Neutrophil (primary cell): ENCODE results near the gene LCE6A.

Source experiments
- H3K27ac ChIP-seq: fragments of 200-600 bp; sonication (generic); 2 replicates; pipeline ENCODE4 v1.5.1; 2016; ENCODE audit warnings: mild to moderate bottlenecking, moderate library complexity
- H3K27me3 ChIP-seq: fragments of 200-600 bp; sonication (generic); 2 replicates; pipeline ENCODE4 v1.6.0; 2016; ENCODE audit warnings: mild to moderate bottlenecking
- H3K36me3 ChIP-seq: fragments of 200-600 bp; sonication (generic); 2 replicates; pipeline ENCODE4 v1.5.1; 2017
- H3K4me1 ChIP-seq, 2 experiments: fragments of 200-600 bp in 1 of 2; sonication (generic) in 1 of 2; 1 replicate in 1 of 2; 2 replicates in 1 of 2; pipeline versions ENCODE4 v1.5.1 to v1.6.1; 2013 to 2016; ENCODE audit warnings: low read depth in 1 of 2, low read length in 1 of 2, mild to moderate bottlenecking in 1 of 2, moderate library complexity in 1 of 2; ENCODE audit not compliant: control insufficient read depth in 1 of 2, insufficient read depth in 1 of 2
- H3K4me3 ChIP-seq, 2 experiments: fragments of 200-600 bp in 1 of 2; sonication (generic) in 1 of 2; 1 replicate in 1 of 2; 2 replicates in 1 of 2; pipeline ENCODE4 v1.5.1; 2013 to 2016; ENCODE audit warnings: low read depth in 1 of 2, low read length in 1 of 2, mild to moderate bottlenecking in 1 of 2, moderate library complexity in 1 of 2
- H3K9me3 ChIP-seq: fragments of 200-600 bp; sonication (generic); 2 replicates; pipeline ENCODE4 v1.5.1; 2016
- CTCF ChIP-seq: fragments of 200-600 bp; sonication (generic); IDR thresholded peaks from 2 replicates; pipeline ENCODE4 v1.5.1; 2016; ENCODE audit warnings: antibody characterized with exemption

The LCE6A gene

GRCh38 chr1:152855661-152856060 lies 13.0 kb downstream of the LCE6A start:
- no peak for TF ChIP-seq CTCF
- no peak overlapping the region for H3K4me3 ChIP-seq
- H3K4me1 ChIP-seq: no peaks in the 10 kb centered on the region
- H3K9me3 ChIP-seq: no peaks in the 10 kb centered on the region
- H3K27ac ChIP-seq: no peak overlapping the region
- H3K36me3 ChIP-seq: no peaks in the 10 kb centered on the region
- H3K27me3 ChIP-seq: peaks cover 5% of the 10 kb centered on the region

- no peak overlapping the region for H3K4me3 ChIP-seq
- no peaks in the 10 kb centered on the region for H3K4me1 ChIP-seq
- no peaks in the 10 kb centered on the region for H3K9me3 ChIP-seq
- H3K36me3 ChIP-seq: no peaks in the 10 kb centered on the region
- TF ChIP-seq CTCF: no peak
- H3K27me3 ChIP-seq: peaks cover 14% of the 10 kb centered on the region
- no peak overlapping the region for H3K27ac ChIP-seq
Measured at GRCh38 chr1:152858062-152858461, 15.4 kb downstream of the LCE6A start.

GRCh38 chr1:152859696-152860095 lies 17.0 kb downstream of the LCE6A start, which contains the start of gene LCE7A:
LCE7A (plus strand) TSS chr1:152859996; CDS start chr1:152860698, 702 bp downstream.
- Histone ChIP-seq H3K27ac (no peak within 1 kb of the TSS), H3K27me3 (peaks cover 25% of the 10 kb centered on the region), H3K4me1 (no peaks in the 10 kb centered on the region), H3K4me3 (no peak within 1 kb of the TSS), H3K9me3 (no peaks in the 10 kb centered on the region), H3K36me3 (no peaks in the 10 kb centered on the region)
- TF ChIP-seq CTCF: no peak

GRCh38 chr1:152860129-152860528 lies 17.5 kb downstream of the LCE6A start:
- no peak overlapping the region for H3K4me3 ChIP-seq
- H3K27ac ChIP-seq: no peak overlapping the region
- H3K4me1 ChIP-seq: no peaks in the 10 kb centered on the region
- no peaks in the 10 kb centered on the region for H3K36me3 ChIP-seq
- peaks cover 27% of the 10 kb centered on the region for H3K27me3 ChIP-seq
- no peaks in the 10 kb centered on the region for H3K9me3 ChIP-seq
- TF ChIP-seq CTCF: no peak

GRCh38 chr1:152861374-152861773 lies 18.7 kb downstream of the LCE6A start:
- Histone ChIP-seq H3K27ac (no peak overlapping the region), H3K27me3 (peaks cover 27% of the 10 kb centered on the region), H3K4me1 (no peaks in the 10 kb centered on the region), H3K4me3 (no peak overlapping the region), H3K36me3 (no peaks in the 10 kb centered on the region), H3K9me3 (no peaks in the 10 kb centered on the region)
- no peak for TF ChIP-seq CTCF

GRCh38 chr1:152864443-152864842 lies 21.8 kb downstream of the LCE6A start:
- no peaks in the 10 kb centered on the region for H3K36me3 ChIP-seq
- H3K4me1 ChIP-seq: no peaks in the 10 kb centered on the region
- H3K27me3 ChIP-seq: peaks cover 40% of the 10 kb centered on the region
- no peaks in the 10 kb centered on the region for H3K9me3 ChIP-seq
- no peak overlapping the region for H3K4me3 ChIP-seq
- no peak overlapping the region for H3K27ac ChIP-seq
- no peak for TF ChIP-seq CTCF
